ENCODE results near the gene LMAN2L.
"Not testable (repeated sequence)": the region's sequence is repeated elsewhere in the genome, so short reads cannot be mapped to it uniquely, and the experiment has no call there.

LMAN2L gene

DNA sequence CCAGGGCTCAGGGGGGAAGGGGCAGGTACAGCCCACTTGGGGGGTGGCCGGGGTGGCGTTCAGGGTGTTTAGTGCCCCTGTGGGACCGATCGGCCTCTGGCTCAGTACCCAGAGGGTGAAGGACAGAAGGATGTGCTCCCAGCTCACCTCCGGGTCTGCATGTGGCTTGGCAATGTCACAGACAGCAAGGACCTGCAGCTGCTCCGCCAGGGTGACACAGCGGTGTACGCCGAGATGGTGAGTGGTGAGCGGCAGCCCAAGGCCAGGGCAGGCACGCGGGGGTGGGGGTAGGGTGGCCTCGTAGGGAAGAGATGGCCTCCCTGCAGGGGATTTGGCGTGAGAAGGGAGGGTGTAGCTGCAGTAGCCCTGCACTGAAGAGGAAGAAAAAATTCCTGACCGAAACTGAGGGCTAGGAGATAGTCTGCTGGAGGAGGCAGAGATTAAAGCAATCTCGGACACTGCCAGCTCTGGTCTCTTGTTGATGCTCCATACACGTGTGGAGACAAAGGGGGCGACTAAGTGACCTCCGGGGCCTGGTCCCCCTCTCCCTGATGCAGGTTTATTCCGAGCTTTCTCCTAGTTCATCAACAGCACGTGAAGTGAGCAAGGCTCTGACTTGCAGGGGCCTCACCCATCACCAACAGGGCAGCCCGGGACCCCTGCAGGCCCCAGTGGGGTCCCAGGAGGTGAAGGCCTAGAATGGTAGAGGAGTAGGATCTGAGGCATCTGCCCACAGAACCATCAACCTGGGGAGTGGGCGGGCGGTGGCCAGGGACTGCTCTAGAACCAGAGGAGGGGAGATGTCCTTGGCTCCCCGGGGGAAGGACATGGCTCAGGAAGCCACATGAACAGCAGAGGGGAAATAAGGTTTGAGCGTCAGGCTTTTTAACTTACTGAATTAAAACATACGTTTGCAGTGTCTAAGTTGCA, 51.9 kb downstream of the LMAN2L start:
- DNase-seq (ENCODE audit: low read depth, low spot score), result no peak

- DNase-seq (ENCODE audit: low read depth, low spot score), result no peak
Observed at GRCh38 chr2:96687266-96687665, 52.6 kb downstream of the LMAN2L start.

DNA sequence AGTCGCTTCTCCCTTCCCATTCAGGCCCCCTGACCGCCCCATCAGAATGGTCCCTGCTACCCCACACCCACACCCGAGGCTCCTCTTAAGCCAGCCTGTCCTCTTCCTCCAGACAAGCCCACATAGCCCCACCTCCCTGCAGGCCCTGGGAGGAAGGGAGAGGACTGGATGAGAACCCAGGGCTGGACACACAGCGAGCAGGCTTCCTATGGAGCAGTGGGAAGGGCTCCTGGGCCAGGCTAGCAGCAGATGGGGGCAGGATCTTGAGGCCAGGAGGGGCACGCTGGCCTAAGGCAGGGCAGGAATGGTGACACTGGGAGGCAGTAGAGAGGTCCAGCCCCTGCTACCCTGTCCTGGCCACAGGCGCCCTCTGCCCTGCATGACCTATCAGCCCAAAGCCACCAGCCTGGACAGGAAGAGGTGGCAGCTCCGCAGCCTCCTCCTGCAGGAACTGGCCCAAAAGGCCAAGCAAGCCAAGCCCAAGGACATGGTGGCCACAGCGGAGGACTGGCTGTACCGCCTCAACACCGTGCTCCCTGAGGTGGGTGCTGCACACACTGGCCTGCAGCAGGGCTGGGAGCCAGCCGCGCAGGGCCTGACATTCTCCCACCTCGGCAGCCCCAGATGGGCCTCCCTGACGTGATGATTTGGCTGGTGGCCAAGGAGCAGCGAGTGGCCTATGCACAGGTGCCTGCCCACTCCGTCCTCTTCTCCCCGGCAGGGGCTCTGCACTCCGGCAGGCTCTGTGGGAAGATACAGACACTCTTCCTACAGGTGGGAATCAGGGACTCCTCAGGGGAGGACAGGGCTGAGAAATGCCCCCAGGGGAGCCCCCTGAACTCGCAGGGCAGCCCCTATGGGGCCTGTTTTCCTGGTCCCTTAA, 54.0 kb downstream of the LMAN2L start:
- DNase-seq (ENCODE audit: low read depth, low spot score), result peak; percentile 33

GRCh38 chr2:96684883-96685576, 54.8 kb downstream of the LMAN2L start:
- no peak for DNase-seq (ENCODE audit: low read depth, low spot score)

DNA sequence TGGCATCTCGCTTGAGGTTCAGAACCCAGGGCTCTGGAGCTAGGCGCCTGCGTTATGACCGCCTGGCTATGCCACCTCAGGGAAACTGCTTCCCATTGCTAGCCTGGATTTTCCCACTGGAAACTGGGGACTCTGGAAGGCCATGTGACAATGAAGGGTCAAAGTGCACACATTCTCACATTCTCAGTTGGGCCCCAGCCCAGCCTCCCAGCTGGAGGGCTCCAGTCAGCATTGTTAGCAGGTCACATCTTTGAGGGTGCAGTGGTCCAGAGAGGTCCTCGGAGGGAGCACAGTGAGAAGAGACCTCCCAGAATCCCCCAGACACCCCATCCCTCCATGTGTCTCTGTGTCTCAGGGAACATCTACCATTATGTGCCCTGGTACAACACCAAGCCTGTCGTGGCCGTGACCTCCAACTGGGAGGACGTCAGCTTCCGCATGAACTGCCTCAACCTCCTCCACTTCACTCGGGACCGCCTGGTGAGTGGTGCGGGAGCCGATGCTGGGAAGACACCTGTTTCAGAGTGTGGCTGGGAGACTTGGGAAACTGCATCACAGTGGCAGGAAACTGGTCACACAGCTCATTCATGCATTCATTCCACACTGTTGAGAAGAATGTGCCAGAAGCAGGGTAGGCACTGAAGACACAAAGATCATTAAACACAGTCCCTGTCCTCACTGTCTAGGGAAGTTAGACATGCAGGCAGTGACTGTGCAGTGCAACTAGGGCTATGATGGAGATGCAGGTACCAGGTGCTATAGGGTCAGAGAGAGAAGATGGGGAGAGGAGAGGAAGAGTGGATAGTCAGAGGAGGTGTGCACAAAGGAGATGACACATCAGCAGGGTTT, 55.7 kb downstream of the LMAN2L start:
- no peak for DNase-seq (ENCODE audit: low read depth, low spot score)

GRCh38 chr2:96683307-96683706, 56.6 kb downstream of the LMAN2L start:
- no peak for DNase-seq (ENCODE audit: low read depth, low spot score)

DNA sequence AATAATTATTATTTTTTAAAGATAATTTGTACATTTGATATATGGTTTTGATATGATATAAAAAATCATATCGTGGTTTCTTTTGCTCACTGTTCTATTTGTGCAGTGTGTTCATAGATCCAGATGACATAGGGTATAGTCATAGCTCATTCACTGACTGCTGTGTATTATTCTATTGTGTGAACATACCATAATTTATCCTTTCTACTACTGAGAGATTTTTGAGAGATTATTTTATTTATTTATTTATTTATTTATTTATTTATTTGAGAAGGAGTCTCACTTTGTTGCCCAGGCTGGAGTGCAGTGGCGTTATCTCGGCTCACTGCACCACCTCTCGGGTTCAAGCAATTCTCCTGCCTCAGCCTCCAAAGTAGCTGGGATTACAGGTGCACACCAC, 58.3 kb downstream of the LMAN2L start:
- DNase-seq (ENCODE audit: low read depth, low spot score), result no peak

DNA sequence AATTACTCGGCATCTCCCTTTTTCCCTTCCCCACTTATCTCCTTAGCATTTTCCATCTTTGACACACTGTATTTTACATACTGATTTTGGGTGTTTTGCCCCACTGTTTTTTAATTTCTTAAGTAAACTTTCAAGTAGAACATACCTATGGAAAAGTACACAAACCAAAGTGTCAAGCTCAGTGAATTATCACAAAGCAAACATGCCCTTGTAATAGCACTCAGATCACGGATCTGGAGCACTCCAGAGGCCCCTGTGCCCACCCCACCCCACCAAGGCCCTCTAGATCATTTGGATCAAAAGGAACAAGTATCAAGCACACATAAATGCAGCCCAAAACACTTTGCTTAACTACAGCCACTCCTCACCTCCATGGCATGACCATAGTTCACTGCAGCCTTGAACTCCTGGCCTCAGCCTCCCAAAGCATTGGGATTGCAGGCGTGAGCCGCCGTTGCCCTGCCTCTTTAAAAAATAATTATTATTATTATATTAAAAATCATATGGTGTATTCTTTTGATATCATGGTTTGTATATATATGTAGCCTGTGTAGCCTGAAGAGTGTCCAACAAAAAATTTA, 59.2 kb downstream of the LMAN2L start:
- DNase-seq (ENCODE audit: low read depth, low spot score), result no peak

- peak; percentile 24 for DNase-seq (ENCODE audit: low read depth, low spot score)
Observed at GRCh38 chr2:96679848-96680247, 60.0 kb downstream of the LMAN2L start.

DNA sequence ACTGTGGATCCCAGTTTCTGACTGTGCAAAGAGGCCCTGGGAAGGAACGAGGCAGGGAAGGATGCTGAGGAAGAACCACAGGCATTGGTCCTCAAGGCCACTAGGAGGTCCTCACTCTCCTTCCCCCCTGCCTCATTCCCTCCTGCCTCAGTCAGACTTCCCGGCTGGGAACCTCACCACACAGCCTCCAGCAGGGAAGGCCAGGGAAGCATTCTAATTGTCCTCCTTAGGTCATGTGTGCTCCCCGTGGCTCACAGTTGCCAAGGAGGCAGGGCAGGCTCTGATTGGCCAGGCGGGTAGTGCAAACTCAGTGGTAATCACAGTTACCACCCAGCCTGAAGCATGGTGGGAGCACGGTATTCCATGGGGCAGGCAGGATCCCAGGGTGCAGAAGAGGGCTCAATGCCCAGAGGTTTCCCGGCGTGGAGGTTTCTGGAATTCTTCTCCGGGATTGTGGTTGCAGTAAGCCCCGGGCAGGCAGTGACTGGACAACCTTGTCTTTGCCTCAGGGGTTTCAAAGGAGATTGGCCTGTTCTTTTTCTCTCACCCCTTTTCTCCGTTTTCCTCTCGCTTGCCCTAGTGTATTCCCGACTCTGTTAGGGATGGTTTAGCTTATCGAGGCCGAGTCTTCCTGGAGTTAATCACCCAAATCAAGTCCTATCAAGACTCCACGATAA, 70.2 kb downstream of the LMAN2L start:
- no peak for DNase-seq (ENCODE audit: low read depth, low spot score)

GRCh38 chr2:96668771-96669170, 71.1 kb downstream of the LMAN2L start:
- no peak for DNase-seq (ENCODE audit: low read depth, low spot score)

DNA sequence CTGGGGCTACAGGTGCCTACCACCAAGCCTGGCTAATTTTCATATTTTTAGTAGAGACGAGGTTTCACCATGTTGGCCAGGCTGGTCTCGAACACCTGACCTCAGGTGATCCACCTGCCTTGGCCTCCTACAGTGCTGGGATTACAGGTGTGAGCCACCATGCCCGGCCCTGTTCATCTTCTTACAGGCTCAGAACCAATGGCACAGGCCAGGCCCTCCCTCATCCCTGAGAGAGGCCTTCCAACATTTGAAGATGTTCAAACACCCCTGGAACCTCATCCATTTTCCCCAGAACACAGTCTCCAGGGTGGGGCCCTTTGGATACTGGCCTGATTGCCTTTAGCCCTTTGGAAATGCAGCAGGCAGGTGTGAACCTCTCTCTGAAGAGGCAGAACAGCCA, 74.1 kb downstream of the LMAN2L start:
- not testable (repeated sequence) for DNase-seq (ENCODE audit: low read depth, low spot score)

GRCh38 chr2:96665083-96665569, 74.7 kb downstream of the LMAN2L start:
- DNase-seq (ENCODE audit: low read depth, low spot score), result peak; percentile 75

DNA sequence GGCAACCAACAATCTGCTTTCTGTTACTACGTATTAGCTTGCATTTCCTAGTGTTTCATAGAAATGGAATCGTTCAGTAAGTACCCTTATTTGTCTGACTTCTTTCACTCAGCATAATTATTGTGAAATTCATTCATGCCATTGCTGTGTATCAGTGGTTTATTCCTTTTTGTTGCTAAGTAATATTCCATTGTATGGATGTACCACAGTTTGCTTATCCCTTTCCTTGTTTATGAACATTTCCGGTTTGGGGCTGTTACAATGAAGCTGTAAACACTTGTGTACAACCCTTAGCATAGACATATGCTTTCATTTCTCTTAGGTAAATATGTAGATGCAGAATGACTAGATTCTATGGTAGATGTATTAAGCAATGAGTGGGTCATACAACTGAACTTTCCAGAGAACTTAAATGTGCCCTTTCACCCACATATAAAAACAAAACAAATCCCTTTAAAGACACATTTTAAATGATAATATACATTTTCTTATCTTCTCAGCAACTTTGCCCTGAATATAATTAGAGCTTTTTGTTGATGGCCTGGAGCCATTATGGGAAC, 75.4 kb downstream of the LMAN2L start:
- no peak for DNase-seq (ENCODE audit: low read depth, low spot score)

- DNase-seq (ENCODE audit: low read depth, low spot score), result no peak
Observed at GRCh38 chr2:96663829-96664228, 76.0 kb downstream of the LMAN2L start.

- DNase-seq (ENCODE audit: low read depth, low spot score), result no peak
Observed at GRCh38 chr2:96663177-96663576, 76.7 kb downstream of the LMAN2L start.

GRCh38 chr2:96662360-96662759, 77.5 kb downstream of the LMAN2L start:
- DNase-seq (ENCODE audit: low read depth, low spot score), result no peak

DNA sequence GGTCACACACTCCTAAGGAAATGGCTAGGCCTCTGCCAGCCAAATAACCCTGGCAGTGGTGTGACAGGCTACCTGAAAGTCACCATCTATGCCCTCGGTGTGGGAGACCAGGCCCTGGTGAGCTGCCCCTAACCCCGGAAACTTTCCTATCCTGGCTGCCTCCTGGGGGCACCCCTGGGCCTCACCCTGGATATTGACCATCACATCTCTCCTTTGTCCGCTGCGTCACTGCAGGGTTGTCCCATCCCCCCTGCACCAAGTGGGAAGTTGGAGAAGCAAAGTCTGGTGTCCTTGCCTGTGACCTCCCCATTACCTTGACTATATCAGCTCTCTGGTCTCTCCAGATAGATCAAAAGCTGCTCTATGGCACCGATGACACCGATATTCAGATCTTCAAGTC, 78.5 kb downstream of the LMAN2L start:
- DNase-seq (ENCODE audit: low read depth, low spot score), result no peak

- no peak for DNase-seq (ENCODE audit: low read depth, low spot score)
Observed at GRCh38 chr2:96656540-96656939, 83.3 kb downstream of the LMAN2L start.

All from smooth muscle cell of the brain vasculature (primary cell).